H1 (cell line): ENCODE results near the gene PCDH9. TPM values are rescaled to one million over a fixed set of nuclear protein-coding genes. Genes with fewer than 3 reads are reported as not detected.

Experiments used
- CTCF ChIA-PET: fragments of 300-600 bp; sonication (Branson Sonifier 250); formaldehyde crosslinking; loops from one replicate; lab custom pipeline; 2021; ENCODE audit not compliant: partially characterized antibody; lab: Charles Lee
- POLR2A ChIA-PET: fragments of 300-600 bp; sonication (Branson Sonifier 250); formaldehyde crosslinking; loops from one replicate; lab custom pipeline; 2021; ENCODE audit warnings: inconsistent platforms; ENCODE audit not compliant: partially characterized antibody; lab: Charles Lee
- DNase-seq, 2 experiments: peaks; one replicate each; pipeline versions ENCODE4 v3.0.0 to v3.0.0-alpha.2; 2010 to 2022; ENCODE audit warnings: low spot score in 2 of 2, low read depth in 1 of 2, mixed read lengths in 1 of 2
- FAIRE-seq: peaks from 2 replicates; lab custom pipeline; 2011; peaks lifted over from hg19 to GRCh38; lab: Jason Lieb, UNC
- H2AFZ ChIP-seq: 2 replicates; pipeline ENCODE4 v1.8.1; 2012; ENCODE audit warnings: low read length, inconsistent platforms
- H2AK5ac ChIP-seq: 2 replicates; pipeline ENCODE4 v1.6.1; 2013; ENCODE audit warnings: low read depth, low read length
- H2BK120ac ChIP-seq: replicated peaks from 2 replicates; pipeline ENCODE3; 2013; ENCODE audit warnings: low read depth, low read length, inconsistent platforms
- H2BK12ac ChIP-seq: 2 replicates; pipeline ENCODE4 v1.6.1; 2013; ENCODE audit warnings: low read depth, low read length
- H2BK15ac ChIP-seq: 2 replicates; pipeline ENCODE4 v1.6.1; 2013; ENCODE audit warnings: low read length
- H2BK20ac ChIP-seq: 2 replicates; pipeline ENCODE4 v1.6.1; 2013; ENCODE audit warnings: low read length
- H2BK5ac ChIP-seq: 2 replicates; pipeline ENCODE4 v1.6.1; 2013; ENCODE audit warnings: low read depth, low read length
- H3K14ac ChIP-seq: 2 replicates; pipeline ENCODE4 v1.6.1; 2013; ENCODE audit warnings: inconsistent platforms; ENCODE audit not compliant: insufficient read length
- H3K18ac ChIP-seq: 2 replicates; pipeline ENCODE4 v1.6.1; 2013; ENCODE audit warnings: low read length; ENCODE audit errors: extremely low read depth
- H3K23ac ChIP-seq: 2 replicates; pipeline ENCODE4 v1.6.1; 2013; ENCODE audit warnings: inconsistent platforms; ENCODE audit not compliant: insufficient read length
- H3K23me2 ChIP-seq: 2 replicates; pipeline ENCODE4 v1.6.1; 2013; ENCODE audit warnings: low read depth, low read length
- H3K27ac ChIP-seq: 2 replicates; pipeline ENCODE4 v1.6.1; 2011; ENCODE audit warnings: low read depth, low read length, inconsistent platforms
- H3K27me3 ChIP-seq, 4 experiments: replicated peaks in 1 of 4; 1 replicate in 1 of 4; 2 replicates in 3 of 4; pipeline versions ENCODE4 v1.6.1 to v1.8.1; 2011 to 2013; ENCODE audit warnings: low read length in 3 of 4, mild to moderate bottlenecking in 3 of 4, inconsistent platforms in 2 of 4, mixed read lengths in 2 of 4, moderate library complexity in 1 of 4; ENCODE audit not compliant: control insufficient read depth in 3 of 4, insufficient read depth in 3 of 4; ENCODE audit errors: extremely low read depth in 1 of 4
- H3K36me3 ChIP-seq, 4 experiments: 2 replicates each; pipeline versions ENCODE4 v1.6.1 to v1.8.1; 2011 to 2013; ENCODE audit warnings: mild to moderate bottlenecking in 4 of 4, low read length in 3 of 4, moderate library complexity in 2 of 4, control low read depth in 1 of 4, inconsistent platforms in 1 of 4; ENCODE audit not compliant: insufficient read depth in 4 of 4, control insufficient read depth in 2 of 4
- H3K4ac ChIP-seq: replicated peaks from 2 replicates; pipeline ENCODE3; 2013; ENCODE audit warnings: low read length, low read depth, mixed read lengths, inconsistent platforms; ENCODE audit not compliant: insufficient read length
- H3K4me1 ChIP-seq, 4 experiments: replicated peaks in 1 of 4; 1 replicate in 1 of 4; 2 replicates in 3 of 4; pipeline versions ENCODE4 v1.6.1 to v1.8.1; 2011 to 2013; ENCODE audit warnings: low read length in 3 of 4, inconsistent platforms in 2 of 4, mixed read lengths in 1 of 4; ENCODE audit not compliant: insufficient read depth in 4 of 4, control insufficient read depth in 3 of 4
- H3K4me2 ChIP-seq, 2 experiments: 2 replicates each; pipeline versions ENCODE4 v1.6.1 to v1.8.1; 2011 to 2013; ENCODE audit warnings: low read depth in 2 of 2, low read length in 2 of 2, control low read depth in 1 of 2, inconsistent platforms in 1 of 2, mild to moderate bottlenecking in 1 of 2; ENCODE audit not compliant: insufficient read depth in 1 of 2
- H3K4me3 ChIP-seq, 4 experiments: fragments of 200-600, 300-600 bp in 1 of 4; sonication (generic), shearing (Covaris generic), sonication (Bioruptor Twin) in 1 of 4; 2 replicates each; pipeline versions ENCODE4 v1.5.1 to v1.8.1; 2011 to 2016; ENCODE audit warnings: low read length in 4 of 4, low read depth in 3 of 4, control low read depth in 2 of 4, inconsistent platforms in 2 of 4, mild to moderate bottlenecking in 2 of 4, mixed read lengths in 1 of 4, moderate library complexity in 1 of 4; ENCODE audit not compliant: insufficient read depth in 2 of 4; ENCODE audit errors: extremely low read depth in 1 of 4
- H3K56ac ChIP-seq: replicated peaks from 2 replicates; pipeline ENCODE3; 2013; ENCODE audit warnings: low read depth, mild to moderate bottlenecking, mixed read lengths, low read length, inconsistent platforms; ENCODE audit not compliant: insufficient read length
- H3K79me1 ChIP-seq: 2 replicates; pipeline ENCODE4 v1.6.1; 2013; ENCODE audit warnings: low read depth, low read length, control low read depth
- H3K79me2 ChIP-seq, 2 experiments: 2 replicates each; pipeline versions ENCODE4 v1.6.1 to v1.8.1; 2012 to 2013; ENCODE audit warnings: low read length in 2 of 2, mild to moderate bottlenecking in 2 of 2, inconsistent platforms in 1 of 2; ENCODE audit not compliant: insufficient read depth in 2 of 2, control insufficient read depth in 1 of 2
- H3K9ac ChIP-seq, 4 experiments: replicated peaks in 1 of 4; 1 replicate in 1 of 4; 2 replicates in 3 of 4; pipeline versions ENCODE4 v1.6.1 to v1.8.1; 2011 to 2013; ENCODE audit warnings: low read depth in 3 of 4, low read length in 3 of 4, control low read depth in 2 of 4, mild to moderate bottlenecking in 2 of 4, moderate library complexity in 2 of 4, inconsistent platforms in 1 of 4; ENCODE audit errors: extremely low read depth in 1 of 4
- H3K9me3 ChIP-seq, 2 experiments: 2 replicates each; pipeline versions ENCODE4 v1.6.1 to v1.8.1; 2012 to 2013; ENCODE audit warnings: mild to moderate bottlenecking in 2 of 2, moderate library complexity in 2 of 2, control low read depth in 1 of 2, inconsistent platforms in 1 of 2, low read depth in 1 of 2, low read length in 1 of 2, mixed read lengths in 1 of 2; ENCODE audit not compliant: insufficient read depth in 2 of 2
- H4K20me1 ChIP-seq, 2 experiments: replicated peaks in 1 of 2; 2 replicates each; pipeline versions ENCODE3 to v1.8.1; 2011 to 2013; ENCODE audit warnings: inconsistent platforms in 2 of 2, low read length in 2 of 2, mild to moderate bottlenecking in 1 of 2; ENCODE audit not compliant: insufficient read depth in 2 of 2, control insufficient read depth in 1 of 2
- H4K5ac ChIP-seq: 2 replicates; pipeline ENCODE4 v1.6.1; 2013; ENCODE audit warnings: low read length, low read depth, mixed read lengths, inconsistent platforms; ENCODE audit not compliant: insufficient read length
- H4K8ac ChIP-seq: 2 replicates; pipeline ENCODE4 v1.8.0; 2013; ENCODE audit warnings: mild to moderate bottlenecking, moderate library complexity, low read length, inconsistent platforms; ENCODE audit not compliant: insufficient read depth; ENCODE audit errors: extremely low read depth
- H4K91ac ChIP-seq: replicated peaks from 2 replicates; pipeline ENCODE3; 2013; ENCODE audit warnings: low read length, mixed read lengths, inconsistent platforms; ENCODE audit not compliant: insufficient read length
- POLR2A ChIP-seq, 2 experiments: IDR thresholded peaks; 1 replicate in 1 of 2; 2 replicates in 1 of 2; pipeline ENCODE4 v1.6.1; 2011; ENCODE audit warnings: low read depth in 2 of 2, low read length in 2 of 2, mild to moderate bottlenecking in 2 of 2; ENCODE audit errors: control extremely low read depth in 1 of 2
- SP2 ChIP-seq: IDR thresholded peaks from 2 replicates; pipeline ENCODE4 v1.6.1; 2012; ENCODE audit warnings: mild to moderate bottlenecking, low read length, inconsistent platforms
- SP4 ChIP-seq: IDR thresholded peaks from 2 replicates; pipeline ENCODE4 v1.6.1; 2012; ENCODE audit warnings: low read length, inconsistent platforms
- WGBS, 2 experiments: shearing (Covaris generic) in 1 of 2; methylation state at CpG; one replicate each; pipeline versions ENCODE4 v1.1.6 to v1.1.7; 2013 to 2015; ENCODE audit warnings: low lambda C conversion rate in 2 of 2, mixed read lengths in 2 of 2, inconsistent platforms in 1 of 2, low coverage in 1 of 2, missing lambda C conversion rate in 1 of 2; ENCODE audit not compliant: insufficient replicate concordance in 2 of 2, insufficient coverage in 1 of 2, insufficient read length in 1 of 2; ENCODE audit errors: extremely low coverage in 1 of 2, missing lambda C conversion rate in 1 of 2; 5-methylcytosine and 5-hydroxymethylcytosine counted together
- polyA plus RNA-seq, 7 experiments: library from polyadenylated mRNA; depleted of rRNA in 3 of 7; stranded (reverse) in 5 of 7; unstranded in 2 of 7; fragments of >200 nt in 5 of 7; fragments of 200-250 nt in 2 of 7; gene quantifications; 1 replicate in 5 of 7; 2 replicates in 1 of 7; 4 replicates in 1 of 7; pipeline versions ENCODE4 v1.2.1 to v1.2.3, GENCODE V29; 2011 to 2013; ENCODE audit warnings: missing spikeins in 2 of 7, mixed read lengths in 2 of 7
- total RNA-seq: library from RNA; stranded (reverse); fragmentation: NEBNext Ultra II Directional; extraction: Animal tissue kit (Norgen Biotek cat#: 25700); gene quantifications from 2 replicates; pipeline ENCODE4 v1.2.1, GENCODE V29; 2021

PCDH9 gene
- total and polyA plus RNA-seq, 2 of the 8 experiments (the other 6 are each of a cell fraction or from before 2014, with no cell fraction given): 0.12 to 0.60 TPM

DNA sequence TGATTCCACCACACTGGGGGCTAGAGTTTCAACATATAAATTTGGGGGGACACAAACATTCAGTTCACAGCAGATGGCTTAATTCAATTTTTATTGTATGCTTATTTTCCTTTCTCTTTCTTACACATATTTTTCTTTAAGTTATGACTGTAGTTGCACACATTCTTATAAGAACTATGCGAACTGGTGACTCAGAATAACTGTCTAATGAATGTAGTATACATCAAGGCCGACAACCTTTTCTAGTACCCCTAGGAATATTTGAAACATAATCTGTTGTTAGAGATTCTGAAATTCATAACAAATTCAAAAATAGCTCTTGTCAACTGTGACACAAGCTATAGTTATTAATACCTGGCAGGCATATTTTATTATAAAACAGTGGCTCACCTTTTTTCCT is 695.6 kb downstream of the PCDH9 start:
- Histone ChIP-seq H3K79me2 (no peaks in the 10 kb centered on the region), H3K27ac (no peak overlapping the region), H3K4me2 (no peak overlapping the region), H3K4me1 (peaks cover 0 to 9% (median 4%) of the 10 kb centered on the region in 4 experiments; a peak in 2 of 7 replicates), H3K27me3 (no peaks in the 10 kb centered on the region), H3K79me1 (no peaks in the 10 kb centered on the region), H2BK15ac (no peak overlapping the region), H4K20me1 (no peaks in the 10 kb centered on the region), H3K36me3 (no peaks in the 10 kb centered on the region), H3K9ac (no peak overlapping the region), H2BK20ac (no peak overlapping the region), H2BK12ac (no peak overlapping the region), H3K4me3 (no peak overlapping the region), H2AK5ac (no peak overlapping the region), H4K91ac (no peak overlapping the region), H3K4ac (no peak overlapping the region), H2BK5ac (no peak overlapping the region), H3K9me3 (no peaks in the 10 kb centered on the region), H3K23ac (no peak overlapping the region), H3K18ac (no peak overlapping the region), H2BK120ac (no peak overlapping the region), H4K5ac (no peak overlapping the region), H3K56ac (no peak overlapping the region), H4K8ac (no peak overlapping the region), H2AFZ (no peak overlapping the region), H3K23me2 (no peaks in the 10 kb centered on the region), H3K14ac (no peak overlapping the region)
- FAIRE-seq (no peak), DNase-seq (no peak)
- 95% methylated on average over 2 of the region's 2 CpGs; no CpG with 5 or more reads in 1 of the 2 experiments for WGBS, 2 experiments
- ChIA-PET POLR2A (no interaction called here), CTCF (interaction anchor here (1.8 kb wide), 1 partner anchor 9 kb away, joined by 6 read pairs; no protein-coding TSS in a partner anchor)
- TF ChIP-seq POLR2A (IDR thresholded peaks at IDR 0.05; ENCODE audit: control extremely low read depth in 1 of 2, low read depth in 2 of 2, low read length in 2 of 2) (no peak), SP2 (no peak), SP4 (no peak)
